ENCODE data around the gene PPFIBP2. TPM values are rescaled to one million over a fixed set of nuclear protein-coding genes. Genes with fewer than 3 reads are reported as not detected.

The PPFIBP2 gene
- total RNA-seq, 1 donor from 2014 or later = 8.7 TPM

DNA sequence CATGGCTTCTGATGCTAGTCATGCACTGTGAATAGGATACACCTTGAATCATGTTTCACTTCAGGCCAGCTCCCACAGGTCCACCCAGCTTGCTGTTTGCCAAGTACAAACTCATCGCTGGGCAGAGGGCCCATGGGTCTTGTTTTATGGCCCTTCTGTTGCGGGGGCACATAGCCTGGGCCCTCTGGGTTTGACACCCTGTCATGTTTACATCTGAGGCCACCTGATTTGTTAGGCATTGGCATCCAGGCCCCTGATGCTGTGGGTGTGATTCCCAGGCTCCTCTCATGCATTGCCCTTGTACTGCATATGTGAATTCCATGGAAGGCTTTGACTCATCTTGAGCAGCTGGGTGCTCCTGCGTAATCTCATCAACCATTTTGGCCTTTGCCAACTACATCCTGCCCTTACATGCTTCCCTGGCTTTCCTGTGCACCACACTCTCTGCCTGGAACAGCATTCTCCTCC lies 32.6 kb downstream of the PPFIBP2 start:
- H3K9ac ChIP-seq = no peak overlapping the region
- Mint-ChIP-seq H3K36me3 (no peaks in the 10 kb centered on the region), H3K27me3 (ENCODE audit: insufficient read depth, low read depth) (peaks cover 5% of the 10 kb centered on the region), H3K9me3 (no peaks in the 10 kb centered on the region), H3K27ac (no peak overlapping the region), H3K4me1 (peaks cover 12% of the 10 kb centered on the region), H3K4me3 (no peak overlapping the region)
- H3K27ac ChIP-seq = no peak overlapping the region
- H4K20me1 ChIP-seq (ENCODE audit: low read depth) = no peaks in the 10 kb centered on the region
- H3K4me1 ChIP-seq = peaks cover 8% of the 10 kb centered on the region
- H3K4me2 ChIP-seq = no peak overlapping the region
- no peaks in the 10 kb centered on the region for H3F3A ChIP-seq (ENCODE audit: low read depth)
- TF ChIP-seq EZH2phosphoT487 (IDR thresholded peaks at IDR 0.05) = no peak
- TF ChIP-seq, protein P1, sequence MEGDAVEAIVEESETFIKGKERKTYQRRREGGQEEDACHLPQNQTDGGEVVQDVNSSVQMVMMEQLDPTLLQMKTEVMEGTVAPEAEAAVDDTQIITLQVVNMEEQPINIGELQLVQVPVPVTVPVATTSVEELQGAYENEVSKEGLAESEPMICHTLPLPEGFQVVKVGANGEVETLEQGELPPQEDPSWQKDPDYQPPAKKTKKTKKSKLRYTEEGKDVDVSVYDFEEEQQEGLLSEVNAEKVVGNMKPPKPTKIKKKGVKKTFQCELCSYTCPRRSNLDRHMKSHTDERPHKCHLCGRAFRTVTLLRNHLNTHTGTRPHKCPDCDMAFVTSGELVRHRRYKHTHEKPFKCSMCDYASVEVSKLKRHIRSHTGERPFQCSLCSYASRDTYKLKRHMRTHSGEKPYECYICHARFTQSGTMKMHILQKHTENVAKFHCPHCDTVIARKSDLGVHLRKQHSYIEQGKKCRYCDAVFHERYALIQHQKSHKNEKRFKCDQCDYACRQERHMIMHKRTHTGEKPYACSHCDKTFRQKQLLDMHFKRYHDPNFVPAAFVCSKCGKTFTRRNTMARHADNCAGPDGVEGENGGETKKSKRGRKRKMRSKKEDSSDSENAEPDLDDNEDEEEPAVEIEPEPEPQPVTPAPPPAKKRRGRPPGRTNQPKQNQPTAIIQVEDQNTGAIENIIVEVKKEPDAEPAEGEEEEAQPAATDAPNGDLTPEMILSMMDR (IDR thresholded peaks at IDR 0.05) = no peak
- TF ChIP-seq EZH2 (IDR thresholded peaks at IDR 0.05) = no peak
- H3K36me3 ChIP-seq = no peaks in the 10 kb centered on the region
- no peak overlapping the region for H2AFZ ChIP-seq (replicated peaks)
- no peak overlapping the region for H3K4me3 ChIP-seq
- H3K79me2 ChIP-seq (ENCODE audit: low read depth) = no peaks in the 10 kb centered on the region
- no peaks in the 10 kb centered on the region for H3K9me3 ChIP-seq (ENCODE audit: low read depth)
- no peaks in the 10 kb centered on the region for H3K27me3 ChIP-seq
- no peak for DNase-seq (ENCODE audit: low spot score)

- H3K4me3 Mint-ChIP-seq = no peak overlapping the region
- Histone ChIP-seq H3K27me3 (no peaks in the 10 kb centered on the region), H3K36me3 (no peaks in the 10 kb centered on the region), H3K9me3 (ENCODE audit: low read depth) (no peaks in the 10 kb centered on the region), H3K9ac (no peak overlapping the region), H3K4me2 (no peak overlapping the region), H3K4me3 (no peak overlapping the region), H3K4me1 (no peaks in the 10 kb centered on the region), H3K27ac (no peak overlapping the region), H2AFZ (replicated peaks) (no peak overlapping the region), H3K79me2 (ENCODE audit: low read depth) (no peaks in the 10 kb centered on the region), H3F3A (ENCODE audit: low read depth) (no peaks in the 10 kb centered on the region), H4K20me1 (ENCODE audit: low read depth) (no peaks in the 10 kb centered on the region)
- DNase-seq (ENCODE audit: low spot score) = no peak
- H3K27ac Mint-ChIP-seq = no peak overlapping the region
- H3K9me3 Mint-ChIP-seq = no peaks in the 10 kb centered on the region
- H3K27me3 Mint-ChIP-seq (ENCODE audit: insufficient read depth, low read depth) = peaks cover 5% of the 10 kb centered on the region
- no peaks in the 10 kb centered on the region for H3K36me3 Mint-ChIP-seq
- peaks cover 3% of the 10 kb centered on the region for H3K4me1 Mint-ChIP-seq
- no peak for TF ChIP-seq EZH2phosphoT487 (IDR thresholded peaks at IDR 0.05)
- TF ChIP-seq, protein P1 (IDR thresholded peaks at IDR 0.05) = no peak
- TF ChIP-seq EZH2 (IDR thresholded peaks at IDR 0.05) = no peak
These were observed 33.9 kb downstream of the PPFIBP2 start for GRCh38 chr11:7547687-7548086.

DNA sequence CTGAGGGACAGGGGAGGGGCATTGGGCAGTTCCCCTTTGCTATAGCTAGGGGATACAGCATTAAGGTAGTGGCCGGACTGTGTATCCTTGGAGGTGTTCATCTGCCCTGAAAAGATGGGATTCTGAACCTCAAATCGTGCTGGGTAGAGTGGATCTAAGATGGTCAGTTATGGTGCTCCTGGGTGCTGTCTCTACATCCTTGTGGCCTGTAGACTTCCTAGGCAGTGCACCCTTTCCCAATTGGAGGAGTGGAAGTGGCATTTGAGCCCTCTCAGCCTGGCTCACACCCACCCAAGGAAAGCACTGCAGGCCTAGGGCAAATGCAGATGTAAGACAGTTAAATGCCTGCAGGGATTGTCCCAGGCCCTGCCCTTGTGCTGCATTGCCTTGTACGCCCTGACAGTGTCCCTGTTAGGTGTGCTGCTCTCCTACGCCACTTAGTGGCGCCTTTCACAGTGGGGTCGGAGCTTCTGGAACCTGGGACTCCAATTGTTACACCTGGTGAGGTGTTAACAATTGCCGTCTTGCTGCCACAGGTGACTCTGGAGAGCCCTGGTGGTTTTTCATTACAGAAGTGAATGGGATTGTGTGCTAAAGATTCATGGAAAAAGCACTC lies 35.0 kb downstream of the PPFIBP2 start:
- peak; percentile 70 for DNase-seq (ENCODE audit: low spot score)
- H4K20me1 ChIP-seq (ENCODE audit: low read depth) = no peaks in the 10 kb centered on the region
- no peaks in the 10 kb centered on the region for H3K36me3 Mint-ChIP-seq
- no peaks in the 10 kb centered on the region for H3K27me3 ChIP-seq
- H3K9me3 ChIP-seq (ENCODE audit: low read depth) = no peaks in the 10 kb centered on the region
- H3K27ac Mint-ChIP-seq = peak overlapping the region; percentile 36
- H3K9me3 Mint-ChIP-seq = no peaks in the 10 kb centered on the region
- no peaks in the 10 kb centered on the region for H3F3A ChIP-seq (ENCODE audit: low read depth)
- H3K4me1 Mint-ChIP-seq = peaks cover 3% of the 10 kb centered on the region
- no peaks in the 10 kb centered on the region for H3K79me2 ChIP-seq (ENCODE audit: low read depth)
- H3K27me3 Mint-ChIP-seq (ENCODE audit: insufficient read depth, low read depth) = peaks cover 5% of the 10 kb centered on the region
- no peak overlapping the region for H3K4me3 ChIP-seq
- H3K36me3 ChIP-seq = no peaks in the 10 kb centered on the region
- no peak overlapping the region for H3K27ac ChIP-seq
- H3K4me2 ChIP-seq = no peak overlapping the region
- no peaks in the 10 kb centered on the region for H3K4me1 ChIP-seq
- H2AFZ ChIP-seq (replicated peaks) = no peak overlapping the region
- no peak for TF ChIP-seq EZH2phosphoT487 (IDR thresholded peaks at IDR 0.05)
- TF ChIP-seq, protein P1 (IDR thresholded peaks at IDR 0.05) = peak; percentile 70
- H3K9ac ChIP-seq = no peak overlapping the region
- H3K4me3 Mint-ChIP-seq = no peak overlapping the region

All from neural progenitor cell (in vitro differentiated cells).